IMR-90 (cell line): ENCODE data around the gene ZNF521. TPM values are rescaled to one million over a fixed set of nuclear protein-coding genes. Genes with fewer than 3 reads are reported as not detected.

ENCODE experiments used
- ATAC-seq: fragments of 200-7000 bp; cut with Tn5 transposase; 2 replicates; pipeline ENCODE4 v1.9.1; 2020; ENCODE audit warnings: low read depth, mild to moderate bottlenecking, moderate library complexity
- BruUV-seq: library from RNA; stranded (reverse); fragments of 400-500 nt; replicated peaks from 2 replicates; lab custom pipeline; 2021; lab: Mats Ljungman, UMichigan
- CTCF ChIA-PET: fragments of 300-600 bp; formaldehyde crosslinking; extraction: SDS; loops from one replicate; lab custom pipeline; 2021; ENCODE audit warnings: antibody characterized with exemption; lab: Yijun Ruan, JAX
- POLR2A ChIA-PET: fragments of 300-600 bp; sonication (Branson Sonifier 250); formaldehyde crosslinking; loops from one replicate; lab custom pipeline; 2022; ENCODE audit warnings: antibody characterized with exemption; ENCODE audit not compliant: unreplicated experiment; lab: Charles Lee
- DNase-seq: peaks from one replicate; pipeline ENCODE4 v3.0.0; 2013
- H2AFZ ChIP-seq: replicated peaks from 2 replicates; pipeline ENCODE3; 2013; ENCODE audit warnings: low read length, mild to moderate bottlenecking; ENCODE audit not compliant: poor library complexity
- H2AK5ac ChIP-seq: 2 replicates; pipeline ENCODE4 v1.6.1; 2013; ENCODE audit warnings: low read depth, low read length, inconsistent platforms
- H2AK9ac ChIP-seq: replicated peaks from 2 replicates; pipeline ENCODE3; 2013; ENCODE audit warnings: mild to moderate bottlenecking, low read depth, low read length, moderate library complexity; ENCODE audit not compliant: poor library complexity
- H2BK120ac ChIP-seq: 2 replicates; pipeline ENCODE4 v1.6.1; 2013; ENCODE audit warnings: low read depth, low read length, inconsistent platforms
- H2BK15ac ChIP-seq: 3 replicates; pipeline ENCODE4 v1.6.1; 2013; ENCODE audit warnings: low read depth, low read length, inconsistent platforms
- H2BK20ac ChIP-seq: 2 replicates; pipeline ENCODE4 v1.6.1; 2013; ENCODE audit warnings: low read depth, mild to moderate bottlenecking, inconsistent platforms, low read length, moderate library complexity
- H2BK5ac ChIP-seq: 2 replicates; pipeline ENCODE4 v1.6.1; 2013; ENCODE audit warnings: mild to moderate bottlenecking, low read depth, low read length, inconsistent platforms; ENCODE audit not compliant: poor library complexity, severe bottlenecking
- H3K14ac ChIP-seq: replicated peaks from 2 replicates; pipeline ENCODE4 v1.6.1; 2013; ENCODE audit warnings: low read depth, low read length, inconsistent platforms
- H3K18ac ChIP-seq: 2 replicates; pipeline ENCODE4 v1.6.1; 2013; ENCODE audit warnings: low read depth, low read length, control low read depth
- H3K23ac ChIP-seq: 2 replicates; pipeline ENCODE4 v1.6.1; 2013; ENCODE audit warnings: low read depth, low read length, inconsistent platforms
- H3K27ac ChIP-seq: 2 replicates; pipeline ENCODE4 v1.5.1; 2013; ENCODE audit warnings: mild to moderate bottlenecking, control low read depth, low read length; ENCODE audit not compliant: insufficient read depth
- H3K27me3 ChIP-seq: 2 replicates; pipeline ENCODE4 v1.6.1; 2013; ENCODE audit warnings: low read length; ENCODE audit not compliant: control insufficient read depth, insufficient read depth
- H3K36me3 ChIP-seq: 2 replicates; pipeline ENCODE4 v1.6.1; 2013; ENCODE audit warnings: low read length, mixed read lengths; ENCODE audit not compliant: control insufficient read depth, insufficient read depth
- H3K4ac ChIP-seq: 2 replicates; pipeline ENCODE4 v1.6.1; 2013; ENCODE audit warnings: low read depth, low read length, inconsistent platforms
- H3K4me1 ChIP-seq: 2 replicates; pipeline ENCODE4 v1.6.1; 2013; ENCODE audit warnings: low read length, mixed read lengths; ENCODE audit not compliant: control insufficient read depth, insufficient read depth
- H3K4me2 ChIP-seq: 2 replicates; pipeline ENCODE4 v1.6.1; 2013; ENCODE audit warnings: low read depth, mild to moderate bottlenecking, control low read depth, low read length, moderate library complexity
- H3K4me3 ChIP-seq: 2 replicates; pipeline ENCODE4 v1.5.1; 2013; ENCODE audit warnings: low read depth, mild to moderate bottlenecking, control low read depth, low read length, moderate library complexity; ENCODE audit not compliant: insufficient read depth
- H3K56ac ChIP-seq: 2 replicates; pipeline ENCODE4 v1.6.1; 2013; ENCODE audit warnings: low read length, inconsistent platforms; ENCODE audit not compliant: insufficient read depth; ENCODE audit errors: extremely low read depth
- H3K79me1 ChIP-seq, 2 experiments: 2 replicates each; pipeline ENCODE4 v1.6.1; 2013; ENCODE audit warnings: low read length in 2 of 2, inconsistent platforms in 1 of 2, low read depth in 1 of 2
- H3K9ac ChIP-seq: 2 replicates; pipeline ENCODE4 v1.6.1; 2013; ENCODE audit warnings: low read depth, low read length, control low read depth
- H3K9me1 ChIP-seq: 2 replicates; pipeline ENCODE4 v1.6.1; 2013; ENCODE audit warnings: low read length, inconsistent platforms; ENCODE audit not compliant: insufficient read depth
- H3K9me3 ChIP-seq: 2 replicates; pipeline ENCODE4 v1.6.1; 2013; ENCODE audit warnings: low read length; ENCODE audit not compliant: control insufficient read depth, insufficient read depth
- H4K20me1 ChIP-seq: 2 replicates; pipeline ENCODE4 v1.6.1; 2013; ENCODE audit warnings: low read length, inconsistent platforms; ENCODE audit not compliant: insufficient read depth
- H4K5ac ChIP-seq: 2 replicates; pipeline ENCODE4 v1.6.1; 2013; ENCODE audit warnings: mild to moderate bottlenecking, low read depth, low read length, control low read depth
- H4K8ac ChIP-seq, 2 experiments: 2 replicates each; pipeline ENCODE4 v1.6.1; 2013; ENCODE audit warnings: low read depth in 2 of 2, low read length in 2 of 2, control low read depth in 1 of 2, inconsistent platforms in 1 of 2
- H4K91ac ChIP-seq: 2 replicates; pipeline ENCODE4 v1.6.1; 2013; ENCODE audit warnings: low read depth, low read length, inconsistent platforms; ENCODE audit not compliant: insufficient read depth
- BHLHE40 ChIP-seq: fragments of 150-350 bp; IDR thresholded peaks from 2 replicates; pipeline ENCODE4 v1.6.1; 2016; ENCODE audit warnings: mild to moderate bottlenecking, low read depth, low read length
- CEBPB ChIP-seq: IDR thresholded peaks from 2 replicates; pipeline ENCODE4 v1.6.1; 2012; ENCODE audit warnings: low read depth, low read length, improper control_type of control experiment
- CHD1 ChIP-seq: IDR thresholded peaks from 2 replicates; pipeline ENCODE4 v1.6.1; 2012; ENCODE audit warnings: low read depth, low read length, improper control_type of control experiment
- ELK1 ChIP-seq: fragments of 150-350 bp; IDR thresholded peaks from 2 replicates; pipeline ENCODE4 v1.6.1; 2016; ENCODE audit warnings: low read depth, mild to moderate bottlenecking, low read length, moderate library complexity, borderline replicate concordance
- FOS ChIP-seq: fragments of 150-350 bp; IDR thresholded peaks from 2 replicates; pipeline ENCODE4 v1.6.1; 2016; ENCODE audit warnings: low read depth, low read length
- MAFK ChIP-seq: IDR thresholded peaks from 2 replicates; pipeline ENCODE4 v1.6.1; 2012; ENCODE audit warnings: low read depth, low read length, improper control_type of control experiment
- MXI1 ChIP-seq: IDR thresholded peaks from 2 replicates; pipeline ENCODE4 v1.6.1; 2012; ENCODE audit warnings: low read depth, mild to moderate bottlenecking, low read length, moderate library complexity, borderline replicate concordance
- NFE2L2 ChIP-seq: fragments of 150-350 bp; IDR thresholded peaks from 2 replicates; pipeline ENCODE4 v1.6.1; 2016; ENCODE audit warnings: low read depth, mild to moderate bottlenecking, low read length
- POLR2A ChIP-seq: IDR thresholded peaks from 2 replicates; pipeline ENCODE4 v1.6.1; 2012; ENCODE audit warnings: mild to moderate bottlenecking, low read depth, low read length
- RAD21 ChIP-seq: IDR thresholded peaks from 2 replicates; pipeline ENCODE4 v1.6.1; 2012; ENCODE audit warnings: low read length, improper control_type of control experiment
- RCOR1 ChIP-seq: IDR thresholded peaks from 2 replicates; pipeline ENCODE4 v1.6.1; 2012; ENCODE audit warnings: mild to moderate bottlenecking, low read length, improper control_type of control experiment; ENCODE audit not compliant: insufficient replicate concordance
- RFX5 ChIP-seq: IDR thresholded peaks from 2 replicates; pipeline ENCODE4 v1.8.0; 2012; ENCODE audit warnings: low read depth, mild to moderate bottlenecking, low read length, moderate library complexity
- SMC3 ChIP-seq: fragments of 150-350 bp; IDR thresholded peaks from 2 replicates; pipeline ENCODE4 v1.6.1; 2016; ENCODE audit warnings: low read depth, mild to moderate bottlenecking, antibody characterized with exemption, low read length, moderate library complexity
- WGBS, 2 experiments: methylation state at CpG; one replicate each; pipeline versions ENCODE4 v1.1.5 to v1.1.7; 2013; ENCODE audit warnings: missing lambda C conversion rate in 2 of 2; ENCODE audit not compliant: insufficient read length in 1 of 2; ENCODE audit errors: extremely low coverage in 2 of 2; 5-methylcytosine and 5-hydroxymethylcytosine counted together
- dilution Hi-C: fragments of 300-500 bp; cut with HindIII; formaldehyde crosslinking; loops from one replicate; pipeline ENCODE4 v1.14.3; 2018; ENCODE audit warnings: low sequenced_read_pairs; ENCODE audit not compliant: unreplicated experiment
- in situ Hi-C: fragments of 300-500 bp; cut with MboI; formaldehyde crosslinking; loops from 3 replicates; pipeline ENCODE4 v1.14.3; 2019; ENCODE audit warnings: low sequenced_read_pairs, inconsistent platforms, mixed read lengths
- intact Hi-C: fragments of 100-400 bp; cut with micrococcal nuclease; formaldehyde crosslinking; loops from 2 replicates; pipeline ENCODE4 v1.10.0; 2022
- polyA plus RNA-seq, 3 experiments: library from polyadenylated mRNA; depleted of rRNA; stranded (reverse); fragments of >200 nt; gene quantifications; 2 replicates each; pipeline ENCODE4 v1.2.3, GENCODE V29; 2012; ENCODE audit warnings: low replicate concordance in 1 of 3
- total RNA-seq: library from RNA; depleted of rRNA; stranded (reverse); fragments of >200 nt; gene quantifications from 2 replicates; pipeline ENCODE4 v1.2.3, GENCODE V29; 2012
- TF ChIP-seq, protein P1 (sequence below): conservative IDR thresholded peaks from 2 replicates; pipeline ENCODE4 v1.5.1; 2012; ENCODE audit warnings: mild to moderate bottlenecking, low read depth, low read length, improper control_type of control experiment

ZNF521 gene
- total and polyA plus RNA-seq, 2 of the 4 experiments (the other 2 are of a cell fraction), result 21.5 to 59.3 TPM

DNA sequence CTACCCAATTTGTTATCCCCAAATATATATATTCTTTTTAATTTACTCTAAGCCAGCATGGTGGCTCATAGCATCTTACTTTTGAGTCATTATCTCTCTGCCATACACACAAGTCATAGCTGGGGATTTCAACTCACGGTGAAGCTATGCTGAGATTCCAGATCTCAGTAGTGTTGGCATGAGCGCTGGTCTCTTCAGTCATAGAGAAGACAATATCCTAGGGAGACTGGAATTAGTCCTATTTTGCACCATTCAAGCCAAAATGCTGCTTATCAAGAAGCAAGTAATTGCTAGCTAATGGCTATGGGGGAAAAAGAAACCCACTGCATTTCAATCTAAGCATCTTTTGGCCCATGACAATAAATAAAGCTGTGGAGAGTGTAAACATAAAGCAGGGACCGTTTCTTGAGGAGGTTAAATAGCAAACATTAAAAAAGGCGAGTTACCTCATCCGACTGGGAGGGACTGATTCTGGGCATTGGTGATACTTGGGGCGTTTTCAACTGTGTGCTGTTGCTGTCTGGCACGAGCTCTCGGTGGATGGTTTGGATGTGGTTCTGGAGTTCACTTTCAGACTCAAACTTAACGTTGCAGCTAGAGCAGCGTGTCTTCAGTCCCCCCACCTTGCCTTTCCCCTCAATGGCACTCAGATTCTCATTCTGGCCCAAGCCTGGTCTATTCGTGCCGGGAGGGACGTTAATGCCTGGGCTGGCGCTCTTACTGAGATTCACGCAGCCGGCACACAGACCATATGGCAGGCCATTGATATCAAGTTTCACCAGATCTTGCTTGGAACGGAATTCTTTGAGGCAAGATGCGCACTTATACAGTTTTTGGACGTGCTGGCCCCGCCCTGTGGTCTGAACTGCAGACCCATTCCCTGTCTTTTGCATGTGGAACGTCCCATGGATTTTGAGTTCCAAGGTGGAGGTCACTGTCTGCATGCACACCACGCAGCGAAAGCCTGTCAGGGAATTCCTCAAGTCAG, 127.8 kb downstream of the ZNF521 start:
- CTCF ChIA-PET, result no interaction called here
- POLR2A ChIA-PET, result no interaction called here
- DNase-seq, result no peak

More for the DNA sequence above, 127.8 kb downstream of the ZNF521 start:
- Histone ChIP-seq H3K9me3 (no peaks in the 10 kb centered on the region), H3K27ac (no peak overlapping the region), H4K20me1 (no peaks in the 10 kb centered on the region), H4K8ac (no peak overlapping the region), H3K79me1 (peaks cover 6 to 43% of the 10 kb centered on the region in 2 experiments; a peak in 2 of 4 replicates), H3K56ac (no peak overlapping the region), H4K5ac (no peak overlapping the region), H3K18ac (no peak overlapping the region), H2BK15ac (no peak overlapping the region), H3K4me3 (no peak overlapping the region), H2BK5ac (no peak overlapping the region), H3K36me3 (peaks cover 36% of the 10 kb centered on the region), H2AK9ac (no peak overlapping the region), H3K9me1 (peaks cover 23% of the 10 kb centered on the region; the same call in 1 of the 2 replicates), H3K23ac (no peak overlapping the region), H4K91ac (no peak overlapping the region), H2BK20ac (no peak overlapping the region; the same call in 1 of the 2 replicates), H2BK120ac (no peak overlapping the region), H2AK5ac (no peak overlapping the region), H3K27me3 (no peaks in the 10 kb centered on the region), H3K9ac (no peak overlapping the region), H3K14ac (no peak overlapping the region), H3K4me2 (no peak overlapping the region), H3K4ac (no peak overlapping the region), H2AFZ (no peak overlapping the region), H3K4me1 (peaks cover 1% of the 10 kb centered on the region; the same call in 1 of the 2 replicates)
- WGBS, 2 experiments, result 96% methylated on average over 14 of the region's 23 CpGs; no CpG with 5 or more reads in 1 of the 2 experiments
- BruUV-seq, result no TSS peak
- in situ Hi-C loops (no loop called here), dilution Hi-C loops (no loop called here), intact Hi-C loops (no loop called here)
- ATAC-seq, result no peak
- TF ChIP-seq MAFK (no peak), MXI1 (no peak), NFE2L2 (no peak), CEBPB (no peak), ELK1 (no peak), RCOR1 (no peak), RAD21 (no peak), FOS (no peak), RFX5 (no peak), POLR2A (no peak), SMC3 (no peak), BHLHE40 (no peak), CHD1 (no peak)
- TF ChIP-seq, protein P1, sequence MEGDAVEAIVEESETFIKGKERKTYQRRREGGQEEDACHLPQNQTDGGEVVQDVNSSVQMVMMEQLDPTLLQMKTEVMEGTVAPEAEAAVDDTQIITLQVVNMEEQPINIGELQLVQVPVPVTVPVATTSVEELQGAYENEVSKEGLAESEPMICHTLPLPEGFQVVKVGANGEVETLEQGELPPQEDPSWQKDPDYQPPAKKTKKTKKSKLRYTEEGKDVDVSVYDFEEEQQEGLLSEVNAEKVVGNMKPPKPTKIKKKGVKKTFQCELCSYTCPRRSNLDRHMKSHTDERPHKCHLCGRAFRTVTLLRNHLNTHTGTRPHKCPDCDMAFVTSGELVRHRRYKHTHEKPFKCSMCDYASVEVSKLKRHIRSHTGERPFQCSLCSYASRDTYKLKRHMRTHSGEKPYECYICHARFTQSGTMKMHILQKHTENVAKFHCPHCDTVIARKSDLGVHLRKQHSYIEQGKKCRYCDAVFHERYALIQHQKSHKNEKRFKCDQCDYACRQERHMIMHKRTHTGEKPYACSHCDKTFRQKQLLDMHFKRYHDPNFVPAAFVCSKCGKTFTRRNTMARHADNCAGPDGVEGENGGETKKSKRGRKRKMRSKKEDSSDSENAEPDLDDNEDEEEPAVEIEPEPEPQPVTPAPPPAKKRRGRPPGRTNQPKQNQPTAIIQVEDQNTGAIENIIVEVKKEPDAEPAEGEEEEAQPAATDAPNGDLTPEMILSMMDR, result no peak
